Liver (tissue), 9 donors: Measurements from ENCODE around the gene PNMA8B. TPM values are rescaled to one million over a fixed set of nuclear protein-coding genes. Genes with fewer than 3 reads are reported as not detected.

Experiments
- DNase-seq: peaks from one replicate; pipeline ENCODE4 v3.0.0-alpha.2; 2017; ENCODE audit warnings: low spot score
- H3K27ac ChIP-seq, 2 donors: one replicate each; pipeline ENCODE4 v1.7.0; 2013; ENCODE audit warnings: inconsistent platforms in 2 of 2, low read length in 2 of 2, control low read depth in 1 of 2, low read depth in 1 of 2, mild to moderate bottlenecking in 1 of 2
- H3K27me3 ChIP-seq, 4 donors: one replicate each; pipeline versions ENCODE4 v1.6.1 to v1.7.0; 2013; ENCODE audit warnings: low read length in 3 of 4, inconsistent platforms in 1 of 4, mild to moderate bottlenecking in 1 of 4, moderate library complexity in 1 of 4; ENCODE audit not compliant: control insufficient read depth in 4 of 4, insufficient read depth in 4 of 4
- H3K36me3 ChIP-seq, 4 donors: one replicate each; pipeline versions ENCODE4 v1.6.1 to v1.7.0; 2013; ENCODE audit warnings: low read length in 3 of 4, mild to moderate bottlenecking in 3 of 4, low read depth in 1 of 4, moderate library complexity in 1 of 4; ENCODE audit not compliant: control insufficient read depth in 4 of 4, insufficient read depth in 3 of 4
- H3K4me1 ChIP-seq, 4 donors: one replicate each; pipeline versions ENCODE4 v1.6.1 to v1.7.0; 2013; ENCODE audit warnings: low read length in 3 of 4, mild to moderate bottlenecking in 3 of 4, moderate library complexity in 1 of 4; ENCODE audit not compliant: control insufficient read depth in 4 of 4, insufficient read depth in 4 of 4
- H3K4me3 ChIP-seq, 3 donors: one replicate each; pipeline versions ENCODE4 v1.6.1 to v1.7.0; 2013; ENCODE audit warnings: low read length in 3 of 3, control low read depth in 1 of 3, low read depth in 1 of 3, mild to moderate bottlenecking in 1 of 3
- H3K9ac ChIP-seq, 2 donors: one replicate each; pipeline ENCODE4 v1.7.0; 2013; ENCODE audit warnings: low read length in 2 of 2, mild to moderate bottlenecking in 2 of 2, moderate library complexity in 2 of 2, control low read depth in 1 of 2, low read depth in 1 of 2
- H3K9me3 ChIP-seq, 4 donors: one replicate each; pipeline versions ENCODE4 v1.6.1 to v1.7.0; 2013; ENCODE audit warnings: low read length in 3 of 4; ENCODE audit not compliant: control insufficient read depth in 4 of 4
- EGR1 ChIP-seq, 2 donors: IDR thresholded peaks; 2 replicates each; pipeline ENCODE4 v1.6.1; 2016 to 2018; ENCODE audit warnings: antibody characterized with exemption in 2 of 2, low read depth in 2 of 2
- FOXA1 ChIP-seq: IDR thresholded peaks from 2 replicates; pipeline ENCODE4 v1.6.1; 2016; ENCODE audit warnings: antibody characterized with exemption
- FOXA2 ChIP-seq: IDR thresholded peaks from 2 replicates; pipeline ENCODE4 v1.6.1; 2016; ENCODE audit warnings: antibody characterized with exemption
- GABPA ChIP-seq, 2 donors: IDR thresholded peaks in 1 of 2; conservative IDR thresholded peaks in 1 of 2; 2 replicates each; pipeline ENCODE4 v1.6.1; 2016; ENCODE audit warnings: antibody characterized with exemption in 2 of 2, mild to moderate bottlenecking in 1 of 2, moderate library complexity in 1 of 2
- HNF4A ChIP-seq, 2 donors: conservative IDR thresholded peaks; 2 replicates each; pipeline ENCODE4 v1.6.1; 2016; ENCODE audit warnings: antibody characterized with exemption in 2 of 2, mild to moderate bottlenecking in 2 of 2
- HNF4G ChIP-seq: IDR thresholded peaks from 2 replicates; pipeline ENCODE4 v1.6.1; 2016; ENCODE audit warnings: antibody characterized with exemption
- JUND ChIP-seq, 2 donors: IDR thresholded peaks; 2 replicates each; pipeline ENCODE4 v1.6.1; 2016; ENCODE audit warnings: antibody characterized with exemption in 2 of 2
- MAX ChIP-seq: IDR thresholded peaks from 2 replicates; pipeline ENCODE4 v1.6.1; 2016; ENCODE audit warnings: antibody characterized with exemption
- NR2F2 ChIP-seq: IDR thresholded peaks from 2 replicates; pipeline ENCODE4 v1.6.1; 2016; ENCODE audit warnings: antibody characterized with exemption
- RAD21 ChIP-seq, 2 donors: IDR thresholded peaks; 2 replicates each; pipeline ENCODE4 v1.6.1; 2016; ENCODE audit warnings: antibody characterized with exemption in 2 of 2, mild to moderate bottlenecking in 2 of 2
- REST ChIP-seq: IDR thresholded peaks from 2 replicates; pipeline ENCODE4 v1.6.1; 2016; ENCODE audit warnings: antibody characterized with exemption, mild to moderate bottlenecking
- RXRA ChIP-seq, 2 donors: IDR thresholded peaks; 2 replicates each; pipeline ENCODE4 v1.6.1; 2017 to 2018; ENCODE audit warnings: antibody characterized with exemption in 2 of 2, mild to moderate bottlenecking in 1 of 2
- TAF1 ChIP-seq: conservative IDR thresholded peaks from 2 replicates; pipeline ENCODE4 v1.6.1; 2016; ENCODE audit warnings: antibody characterized with exemption, mild to moderate bottlenecking
- ZBTB33 ChIP-seq: IDR thresholded peaks from 2 replicates; pipeline ENCODE4 v1.6.1; 2016; ENCODE audit warnings: antibody characterized with exemption
- WGBS: extraction: QIAGEN DNeasy Blood & Tissue Kit; methylation state at CpG from one replicate; pipeline ENCODE4 v1.1.7; 2013; 5-methylcytosine and 5-hydroxymethylcytosine counted together
- polyA plus RNA-seq, 2 donors: library from polyadenylated mRNA; stranded (reverse) in 1 of 2; unstranded in 1 of 2; fragments of 200-250 nt in 1 of 2; fragments of >200 nt in 1 of 2; fragmentation: Nextera tagmentation in 1 of 2; extraction: Ambion mirVana in 1 of 2; gene quantifications; one replicate each; pipeline versions ENCODE4 v1.2.1 to v1.2.3, GENCODE V29; 2013 to 2015
- total RNA-seq, 2 donors: library from RNA; depleted of rRNA; stranded (reverse); fragments of >200 nt; gene quantifications; one replicate each; pipeline ENCODE4 v1.2.3, GENCODE V29; 2014
- donor health status: healthy.
- donor health status: healthy.
- donor health status: healthy.
- donor health status: healthy.
- donor health status: healthy.

PNMA8B gene
- total and polyA plus RNA-seq, 4 donors = 0.15 to 0.59 (median 0.39) TPM

GRCh38 chr19:46508206-46508605, 12.5 kb upstream of the PNMA8B start:
- no peak overlapping the region for H3K27ac ChIP-seq
- peaks cover 0 to 11% (median 2%) of the 10 kb centered on the region in 4 donors for H3K9me3 ChIP-seq
- no peaks in the 10 kb centered on the region for H3K27me3 ChIP-seq
- no peak for DNase-seq
- no peak overlapping the region for H3K4me3 ChIP-seq
- WGBS = 75% methylated on average over 2 of the region's 2 CpGs
- H3K36me3 ChIP-seq = peaks cover 0 to 2% (median 0%) of the 10 kb centered on the region in 4 donors
- no peaks in the 10 kb centered on the region for H3K4me1 ChIP-seq
- TF ChIP-seq EGR1 (IDR thresholded peaks at IDR 0.05; ENCODE audit: low read depth in 2 of 2) = no peak
- TF ChIP-seq MAX = no peak
- H3K9ac ChIP-seq = no peak overlapping the region

- Histone ChIP-seq H3K4me1 (no peaks in the 10 kb centered on the region), H3K9me3 (peaks cover 0 to 7% (median 2%) of the 10 kb centered on the region in 4 donors), H3K27me3 (peaks cover 0 to 5% (median 0%) of the 10 kb centered on the region in 4 donors), H3K4me3 (no peak overlapping the region), H3K27ac (no peak overlapping the region), H3K9ac (no peak overlapping the region), H3K36me3 (peaks cover 0 to 2% (median 0%) of the 10 kb centered on the region in 4 donors)
- no peak for DNase-seq
- TF ChIP-seq JUND (IDR thresholded peaks at IDR 0.05) (no peak), NR2F2 (no peak), HNF4A (conservative IDR thresholded peaks at IDR 0.05) (no peak), ZBTB33 (no peak), FOXA1 (no peak), RAD21 (IDR thresholded peaks at IDR 0.05) (no peak), FOXA2 (no peak), RXRA (IDR thresholded peaks at IDR 0.05) (no peak), HNF4G (no peak), GABPA (IDR thresholded peaks at IDR 0.05 in 1 of 2, conservative IDR thresholded peaks at IDR 0.05 in 1 of 2) (no peak), REST (no peak), EGR1 (IDR thresholded peaks at IDR 0.05; ENCODE audit: low read depth in 2 of 2) (no peak), TAF1 (no peak)
- WGBS = 68% methylated on average over 17 of the region's 17 CpGs
Observed at GRCh38 chr19:46503848-46504453, 8.3 kb upstream of the PNMA8B start.
